Endothelial cell of umbilical vein (primary cell): ENCODE data around the gene PKDREJ. TPM values are rescaled to one million over a fixed set of nuclear protein-coding genes. Genes with fewer than 3 reads are reported as not detected.

Source experiments
- BruUV-seq: library from RNA; stranded (reverse); fragments of 400-500 nt; replicated peaks from 2 replicates; lab custom pipeline; 2021; lab: Mats Ljungman, UMichigan
- CTCF ChIA-PET: fragments of 300-600, 350-600 bp; sonication (Branson Sonifier 250); formaldehyde crosslinking; loops from one replicate; lab custom pipeline; 2021; ENCODE audit warnings: antibody characterized with exemption, inconsistent platforms; lab: Charles Lee
- POLR2A ChIA-PET: fragments of 300-600, 350-600 bp; sonication (Branson Sonifier 250); formaldehyde crosslinking; loops from one replicate; lab custom pipeline; 2021; ENCODE audit warnings: antibody characterized with exemption, inconsistent platforms; lab: Charles Lee
- DNase-seq: peaks from one replicate; pipeline ENCODE4 v3.0.0-alpha.2; 2011; ENCODE audit warnings: low read depth, low spot score
- FAIRE-seq: peaks from 2 replicates; lab custom pipeline; 2011; peaks lifted over from hg19 to GRCh38; lab: Jason Lieb, UNC
- H2AFZ ChIP-seq: 2 replicates; pipeline ENCODE4 v1.6.0; 2012; ENCODE audit warnings: low read depth, low read length, control low read depth, inconsistent platforms
- H3K27ac ChIP-seq: 2 replicates; pipeline ENCODE4 v1.5.1; 2011; ENCODE audit warnings: low read depth, mild to moderate bottlenecking, control low read depth, low read length, moderate library complexity; ENCODE audit not compliant: insufficient read depth
- H3K27me3 ChIP-seq, 2 experiments: 2 replicates each; pipeline versions ENCODE4 v1.6.0 to v1.6.1; 2011; ENCODE audit warnings: low read length in 2 of 2, mixed read lengths in 1 of 2; ENCODE audit not compliant: control insufficient read depth in 2 of 2, insufficient read depth in 2 of 2
- H3K36me3 ChIP-seq, 2 experiments: 2 replicates in 1 of 2; 3 replicates in 1 of 2; pipeline ENCODE4 v1.5.1; 2011; ENCODE audit warnings: low read length in 2 of 2, mild to moderate bottlenecking in 1 of 2, moderate library complexity in 1 of 2; ENCODE audit not compliant: control insufficient read depth in 2 of 2, insufficient read depth in 2 of 2; ENCODE audit errors: extremely low read depth in 1 of 2
- H3K4me1 ChIP-seq: 3 replicates; pipeline ENCODE4 v1.5.1; 2011; ENCODE audit warnings: mild to moderate bottlenecking, low read length; ENCODE audit not compliant: control insufficient read depth, insufficient read depth; ENCODE audit errors: extremely low read depth
- H3K4me2 ChIP-seq: 2 replicates; pipeline ENCODE4 v1.6.1; 2011; ENCODE audit warnings: low read length, control low read depth, mixed read lengths; ENCODE audit not compliant: insufficient read depth
- H3K4me3 ChIP-seq, 3 experiments: fragments of 200-600 bp in 1 of 3; sonication (generic), shearing (Covaris generic) in 1 of 3; replicated peaks in 1 of 3; 2 replicates each; pipeline ENCODE4 v1.5.1; 2011 to 2016; ENCODE audit warnings: control low read depth in 3 of 3, low read length in 3 of 3, mild to moderate bottlenecking in 2 of 3, inconsistent platforms in 1 of 3, low read depth in 1 of 3, moderate library complexity in 1 of 3; ENCODE audit not compliant: insufficient read depth in 1 of 3
- H3K79me2 ChIP-seq: 2 replicates; pipeline ENCODE4 v1.6.0; 2012; ENCODE audit warnings: low read length, inconsistent platforms; ENCODE audit not compliant: control insufficient read depth, insufficient read depth
- H3K9ac ChIP-seq: replicated peaks from 2 replicates; pipeline ENCODE3; 2011; ENCODE audit warnings: low read length, control low read depth; ENCODE audit not compliant: insufficient read depth; ENCODE audit errors: extremely low read depth
- H3K9me1 ChIP-seq: replicated peaks from 3 replicates; pipeline ENCODE4 v1.6.0; 2011; ENCODE audit warnings: mild to moderate bottlenecking, low read length; ENCODE audit not compliant: control insufficient read depth, insufficient read depth; ENCODE audit errors: extremely low read depth
- H3K9me3 ChIP-seq: replicated peaks from 2 replicates; pipeline ENCODE4 v1.5.1; 2012; ENCODE audit warnings: low read length, inconsistent platforms; ENCODE audit not compliant: control insufficient read depth, insufficient read depth
- H4K20me1 ChIP-seq: replicated peaks from 2 replicates; pipeline ENCODE3; 2011; ENCODE audit warnings: mild to moderate bottlenecking, low read length; ENCODE audit not compliant: control insufficient read depth, insufficient read depth; ENCODE audit errors: extremely low read depth
- CTCF ChIP-seq, 2 donors: IDR thresholded peaks; 1 replicate in 1 of 2; 2 replicates in 1 of 2; pipeline ENCODE4 v1.5.1; 2011; ENCODE audit warnings: low read length in 2 of 2, mild to moderate bottlenecking in 2 of 2, moderate library complexity in 2 of 2, control low read depth in 1 of 2, inconsistent platforms in 1 of 2, low read depth in 1 of 2; ENCODE audit not compliant: insufficient read depth in 1 of 2; ENCODE audit errors: extremely low read depth in 1 of 2
- EZH2 ChIP-seq: IDR thresholded peaks from 2 replicates; pipeline ENCODE4 v1.6.1; 2012; ENCODE audit warnings: borderline replicate concordance, low read depth, mild to moderate bottlenecking, moderate library complexity, low read length, inconsistent platforms; ENCODE audit not compliant: severe bottlenecking
- FOS ChIP-seq: IDR thresholded peaks from 2 replicates; pipeline ENCODE4 v1.6.1; 2011; ENCODE audit warnings: mild to moderate bottlenecking, low read length, moderate library complexity, borderline replicate concordance; ENCODE audit not compliant: insufficient read depth
- GATA2 ChIP-seq: IDR thresholded peaks from 2 replicates; pipeline ENCODE4 v1.7.0; 2011; ENCODE audit warnings: low read depth, mild to moderate bottlenecking, moderate library complexity, mixed read lengths, low read length; ENCODE audit not compliant: insufficient read length, insufficient read depth
- JUN ChIP-seq: IDR thresholded peaks from 2 replicates; pipeline ENCODE4 v1.6.1; 2011; ENCODE audit warnings: borderline replicate concordance, low read depth; ENCODE audit not compliant: insufficient read length, insufficient read depth
- MYC ChIP-seq: IDR thresholded peaks from one replicate; pipeline ENCODE4 v1.6.1; 2011; ENCODE audit warnings: mild to moderate bottlenecking, low read depth, low read length
- POLR2A ChIP-seq: IDR thresholded peaks from 2 replicates; pipeline ENCODE4 v1.6.1; 2012; ENCODE audit warnings: low read depth, mild to moderate bottlenecking, control low read depth, low read length
- POLR2AphosphoS5 ChIP-seq: IDR thresholded peaks from 2 replicates; pipeline ENCODE4 v1.6.1; 2012; ENCODE audit warnings: low read depth, mild to moderate bottlenecking, control low read depth, low read length, moderate library complexity; ENCODE audit not compliant: insufficient read depth
- dilution Hi-C: fragments of 300-500 bp; cut with MboI; formaldehyde crosslinking; loops from one replicate; pipeline ENCODE4 v1.15.0; 2019; ENCODE audit warnings: low sequenced_read_pairs; ENCODE audit not compliant: extremely low pct_ligation_motif_present
- intact Hi-C: fragments of 100-400 bp; cut with micrococcal nuclease; formaldehyde crosslinking; loops from one replicate; pipeline ENCODE4 v1.10.0; 2022
- polyA plus RNA-seq, 4 experiments: library from polyadenylated mRNA; depleted of rRNA in 3 of 4; stranded (reverse) in 3 of 4; unstranded in 1 of 4; fragments of >200 nt; gene quantifications; 2 replicates each; pipeline versions ENCODE4 v1.2.1 to v1.2.3, GENCODE V29; 2011 to 2012; ENCODE audit warnings: missing spikeins in 1 of 4
- total RNA-seq: library from RNA; stranded (reverse); gene quantifications from 2 replicates; pipeline ENCODE4 v1.2.3, GENCODE V29; 2021
- TF ChIP-seq, protein P1 (sequence below): IDR thresholded peaks from 2 replicates; pipeline ENCODE4 v1.6.1; 2011; ENCODE audit not compliant: insufficient read depth, insufficient read length

PKDREJ gene
- total and polyA plus RNA-seq, 2 donors (not counting 3 experiments of a cell fraction or from before 2014, with no cell fraction given): not detected

DNA sequence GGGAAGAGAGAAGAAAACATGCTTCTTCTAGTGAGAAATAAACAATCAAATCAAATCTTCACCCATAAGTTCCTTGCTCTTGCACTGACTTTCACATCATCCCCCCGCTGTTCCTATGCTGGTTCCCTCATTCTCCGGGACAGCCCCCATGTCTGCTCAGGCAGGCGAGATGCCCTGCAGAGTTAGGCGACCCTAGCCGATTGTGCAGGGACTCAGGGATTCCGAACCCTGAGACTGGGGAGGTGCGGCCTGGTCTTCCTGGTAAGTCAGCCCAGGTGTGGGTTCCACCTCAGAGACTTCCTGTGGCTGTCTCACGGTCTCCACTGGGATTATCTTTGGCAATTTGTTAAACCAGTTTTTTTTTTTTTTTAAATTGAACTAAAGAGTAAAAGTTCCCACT is 11.2 kb upstream of the PKDREJ start:
- no peak overlapping the region for H3K27ac ChIP-seq
- H3K9me3 ChIP-seq: no peaks in the 10 kb centered on the region
- dilution Hi-C loops: no loop called here
- H3K4me1 ChIP-seq: peaks cover 6% of the 10 kb centered on the region
- no peak for FAIRE-seq
- no peaks in the 10 kb centered on the region for H3K27me3 ChIP-seq
- ChIA-PET POLR2A (no interaction called here), CTCF (no interaction called here)
- no peaks in the 10 kb centered on the region for H4K20me1 ChIP-seq
- TF ChIP-seq CTCF (IDR thresholded peaks at IDR 0.05; ENCODE audit: extremely low read depth in 1 of 2, insufficient read depth in 1 of 2, low read depth in 1 of 2, low read length in 2 of 2) (no peak), GATA2 (no peak), MYC (no peak), FOS (no peak), EZH2 (no peak), POLR2A (no peak), POLR2AphosphoS5 (no peak), JUN (no peak)
- TF ChIP-seq, protein P1, sequence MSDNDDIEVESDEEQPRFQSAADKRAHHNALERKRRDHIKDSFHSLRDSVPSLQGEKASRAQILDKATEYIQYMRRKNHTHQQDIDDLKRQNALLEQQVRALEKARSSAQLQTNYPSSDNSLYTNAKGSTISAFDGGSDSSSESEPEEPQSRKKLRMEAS: no peak
- peaks cover 12 to 35% of the 10 kb centered on the region in 2 experiments for H3K36me3 ChIP-seq
- DNase-seq: no peak
- H3K4me3 ChIP-seq: no peak overlapping the region
- intact Hi-C loops: no loop called here
- H3K4me2 ChIP-seq: no peak overlapping the region
- H3K79me2 ChIP-seq: peaks cover 2% of the 10 kb centered on the region
- no TSS peak for BruUV-seq
- no peak overlapping the region for H2AFZ ChIP-seq
- no peaks in the 10 kb centered on the region for H3K9me1 ChIP-seq
- H3K9ac ChIP-seq: no peak overlapping the region
